Measurements from ENCODE around the gene UBR7.

UBR7 gene

GRCh38 chr14:93195316-93195999 lies 11.6 kb upstream of the UBR7 start:
- Histone ChIP-seq H3K4me1 (ENCODE audit: control insufficient read depth, insufficient read depth, low read length, poor library complexity, severe bottlenecking) (no peaks in the 10 kb centered on the region), H3K36me3 (ENCODE audit: control insufficient read depth, insufficient read depth, low read length) (no peaks in the 10 kb centered on the region), H3K27me3 (replicated peaks; ENCODE audit: control insufficient read depth, insufficient read depth, low read length, poor library complexity, severe bottlenecking) (no peaks in the 10 kb centered on the region), H3K4me3 (ENCODE audit: insufficient read depth, low read depth, low read length, poor library complexity, severe bottlenecking) (no peak overlapping the region), H3K9me3 (ENCODE audit: control insufficient read depth, low read length) (no peaks in the 10 kb centered on the region), H3K27ac (ENCODE audit: insufficient read depth, low read length, poor library complexity, severe bottlenecking) (no peak overlapping the region)
- DNase-seq, result no peak

GRCh38 chr14:93199031-93199430 lies 8.0 kb upstream of the UBR7 start:
- no peak for DNase-seq
- Histone ChIP-seq H3K27ac (ENCODE audit: insufficient read depth, low read length, poor library complexity, severe bottlenecking) (no peak overlapping the region), H3K36me3 (ENCODE audit: control insufficient read depth, insufficient read depth, low read length) (no peaks in the 10 kb centered on the region)

GRCh38 chr14:93200553-93200952 lies 6.5 kb upstream of the UBR7 start:
- Histone ChIP-seq H3K9me3 (ENCODE audit: control insufficient read depth, low read length) (no peaks in the 10 kb centered on the region), H3K36me3 (ENCODE audit: control insufficient read depth, insufficient read depth, low read length) (no peaks in the 10 kb centered on the region), H3K4me3 (ENCODE audit: insufficient read depth, low read depth, low read length, poor library complexity, severe bottlenecking) (no peak overlapping the region), H3K27me3 (replicated peaks; ENCODE audit: control insufficient read depth, insufficient read depth, low read length, poor library complexity, severe bottlenecking) (no peaks in the 10 kb centered on the region), H3K27ac (ENCODE audit: insufficient read depth, low read length, poor library complexity, severe bottlenecking) (no peak overlapping the region), H3K4me1 (ENCODE audit: control insufficient read depth, insufficient read depth, low read length, poor library complexity, severe bottlenecking) (peaks cover 2% of the 10 kb centered on the region)
- no peak for DNase-seq

More at GRCh38 chr14:93199031-93199430, 8.0 kb upstream of the UBR7 start:
- no peak overlapping the region for H3K4me3 ChIP-seq (ENCODE audit: insufficient read depth, low read depth, low read length, poor library complexity, severe bottlenecking)
- H3K27me3 ChIP-seq (replicated peaks; ENCODE audit: control insufficient read depth, insufficient read depth, low read length, poor library complexity, severe bottlenecking), result no peaks in the 10 kb centered on the region
- H3K9me3 ChIP-seq (ENCODE audit: control insufficient read depth, low read length), result no peaks in the 10 kb centered on the region
- H3K4me1 ChIP-seq (ENCODE audit: control insufficient read depth, insufficient read depth, low read length, poor library complexity, severe bottlenecking), result no peaks in the 10 kb centered on the region

- Histone ChIP-seq H3K9me3 (ENCODE audit: control insufficient read depth, low read length) (no peaks in the 10 kb centered on the region), H3K4me1 (ENCODE audit: control insufficient read depth, insufficient read depth, low read length, poor library complexity, severe bottlenecking) (peaks cover 9% of the 10 kb centered on the region), H3K27ac (ENCODE audit: insufficient read depth, low read length, poor library complexity, severe bottlenecking) (no peak overlapping the region), H3K27me3 (replicated peaks; ENCODE audit: control insufficient read depth, insufficient read depth, low read length, poor library complexity, severe bottlenecking) (no peaks in the 10 kb centered on the region), H3K4me3 (ENCODE audit: insufficient read depth, low read depth, low read length, poor library complexity, severe bottlenecking) (no peak overlapping the region), H3K36me3 (ENCODE audit: control insufficient read depth, insufficient read depth, low read length) (no peaks in the 10 kb centered on the region)
- DNase-seq, result no peak
Measured at GRCh38 chr14:93201155-93201704, 5.8 kb upstream of the UBR7 start.

- no peak for DNase-seq
- H3K36me3 ChIP-seq (ENCODE audit: control insufficient read depth, insufficient read depth, low read length), result peaks cover 8% of the 10 kb centered on the region
- H3K4me3 ChIP-seq (ENCODE audit: insufficient read depth, low read depth, low read length, poor library complexity, severe bottlenecking), result peak overlapping the region; percentile 89
- no peaks in the 10 kb centered on the region for H3K27me3 ChIP-seq (replicated peaks; ENCODE audit: control insufficient read depth, insufficient read depth, low read length, poor library complexity, severe bottlenecking)
- peaks cover 17% of the 10 kb centered on the region for H3K4me1 ChIP-seq (ENCODE audit: control insufficient read depth, insufficient read depth, low read length, poor library complexity, severe bottlenecking)
- peak overlapping the region; percentile 75 for H3K27ac ChIP-seq (ENCODE audit: insufficient read depth, low read length, poor library complexity, severe bottlenecking)
- no peaks in the 10 kb centered on the region for H3K9me3 ChIP-seq (ENCODE audit: control insufficient read depth, low read length)
Measured at GRCh38 chr14:93207468-93208308, 632 bp downstream of the UBR7 start.

GRCh38 chr14:93212432-93212831 lies 5.4 kb downstream of the UBR7 start:
- Histone ChIP-seq H3K27ac (ENCODE audit: insufficient read depth, low read length, poor library complexity, severe bottlenecking) (no peak overlapping the region), H3K4me1 (ENCODE audit: control insufficient read depth, insufficient read depth, low read length, poor library complexity, severe bottlenecking) (peaks cover 7% of the 10 kb centered on the region), H3K36me3 (ENCODE audit: control insufficient read depth, insufficient read depth, low read length) (peaks cover 31% of the 10 kb centered on the region), H3K4me3 (ENCODE audit: insufficient read depth, low read depth, low read length, poor library complexity, severe bottlenecking) (no peak overlapping the region), H3K9me3 (ENCODE audit: control insufficient read depth, low read length) (no peaks in the 10 kb centered on the region), H3K27me3 (replicated peaks; ENCODE audit: control insufficient read depth, insufficient read depth, low read length, poor library complexity, severe bottlenecking) (no peaks in the 10 kb centered on the region)
- DNase-seq, result no peak

- no peak overlapping the region for H3K4me3 ChIP-seq (ENCODE audit: insufficient read depth, low read depth, low read length, poor library complexity, severe bottlenecking)
- H3K4me1 ChIP-seq (ENCODE audit: control insufficient read depth, insufficient read depth, low read length, poor library complexity, severe bottlenecking), result no peaks in the 10 kb centered on the region
- no peak for DNase-seq
- H3K9me3 ChIP-seq (ENCODE audit: control insufficient read depth, low read length), result no peaks in the 10 kb centered on the region
- H3K36me3 ChIP-seq (ENCODE audit: control insufficient read depth, insufficient read depth, low read length), result peaks cover 33% of the 10 kb centered on the region
- no peaks in the 10 kb centered on the region for H3K27me3 ChIP-seq (replicated peaks; ENCODE audit: control insufficient read depth, insufficient read depth, low read length, poor library complexity, severe bottlenecking)
- no peak overlapping the region for H3K27ac ChIP-seq (ENCODE audit: insufficient read depth, low read length, poor library complexity, severe bottlenecking)
Measured at GRCh38 chr14:93214598-93214997, 7.5 kb downstream of the UBR7 start.

- Histone ChIP-seq H3K27me3 (replicated peaks; ENCODE audit: control insufficient read depth, insufficient read depth, low read length, poor library complexity, severe bottlenecking) (no peaks in the 10 kb centered on the region), H3K36me3 (ENCODE audit: control insufficient read depth, insufficient read depth, low read length) (peaks cover 50% of the 10 kb centered on the region)
Measured at GRCh38 chr14:93219103-93219726, 12.2 kb downstream of the UBR7 start.

GRCh38 chr14:93220509-93220908 lies 13.5 kb downstream of the UBR7 start:
- H3K4me1 ChIP-seq (ENCODE audit: control insufficient read depth, insufficient read depth, low read length, poor library complexity, severe bottlenecking), result no peaks in the 10 kb centered on the region
- H3K27me3 ChIP-seq (replicated peaks; ENCODE audit: control insufficient read depth, insufficient read depth, low read length, poor library complexity, severe bottlenecking), result no peaks in the 10 kb centered on the region
- no peaks in the 10 kb centered on the region for H3K9me3 ChIP-seq (ENCODE audit: control insufficient read depth, low read length)
- H3K36me3 ChIP-seq (ENCODE audit: control insufficient read depth, insufficient read depth, low read length), result peaks cover 51% of the 10 kb centered on the region
- no peak for DNase-seq
- no peak overlapping the region for H3K27ac ChIP-seq (ENCODE audit: insufficient read depth, low read length, poor library complexity, severe bottlenecking)
- no peak overlapping the region for H3K4me3 ChIP-seq (ENCODE audit: insufficient read depth, low read depth, low read length, poor library complexity, severe bottlenecking)

More at GRCh38 chr14:93219103-93219726, 12.2 kb downstream of the UBR7 start:
- Histone ChIP-seq H3K4me3 (ENCODE audit: insufficient read depth, low read depth, low read length, poor library complexity, severe bottlenecking) (no peak overlapping the region), H3K27ac (ENCODE audit: insufficient read depth, low read length, poor library complexity, severe bottlenecking) (no peak overlapping the region), H3K9me3 (ENCODE audit: control insufficient read depth, low read length) (no peaks in the 10 kb centered on the region), H3K4me1 (ENCODE audit: control insufficient read depth, insufficient read depth, low read length, poor library complexity, severe bottlenecking) (no peaks in the 10 kb centered on the region)
- DNase-seq, result peak in 2 of 3 donors; percentile 22 to 36

Measured in effector memory CD4-positive, alpha-beta T cell (primary cell).